NCI-H460 (cell line): ENCODE data around the gene TRIP13. TPM values are rescaled to one million over a fixed set of nuclear protein-coding genes. Genes with fewer than 3 reads are reported as not detected.

Source experiments
- DNase-seq: peaks from one replicate; pipeline ENCODE4 v3.0.0-alpha.2; 2016; ENCODE audit warnings: low read depth; ENCODE audit errors: extremely low read depth
- total RNA-seq: library from RNA; depleted of rRNA; stranded (reverse); fragments of >200 nt; shearing (Covaris generic); gene quantifications from 2 replicates; pipeline ENCODE4 v1.2.3, GENCODE V29; 2014

TRIP13 gene
- total RNA-seq, 1 experiment from 2014 or later, result 35.1 TPM

DNA sequence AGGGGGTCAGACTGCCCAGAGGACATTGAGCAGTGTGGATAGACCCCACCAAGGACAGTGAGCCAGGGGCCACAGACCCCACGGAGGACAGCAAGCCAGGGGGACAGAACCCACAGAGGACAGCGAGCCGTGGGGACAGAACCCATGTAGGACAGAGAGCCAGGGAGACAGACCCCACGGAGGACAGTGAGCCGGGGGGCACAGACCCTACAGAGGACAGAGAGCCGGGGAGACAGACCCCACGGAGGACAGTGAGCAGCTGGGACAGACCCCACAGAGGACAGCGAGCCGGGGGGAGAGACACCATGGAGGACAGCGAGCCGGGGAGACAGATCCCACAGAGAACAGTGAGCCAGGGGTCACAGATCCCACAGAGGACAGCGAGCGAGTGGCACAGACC is 38.5 kb upstream of the TRIP13 start:
- no peak for DNase-seq

DNA sequence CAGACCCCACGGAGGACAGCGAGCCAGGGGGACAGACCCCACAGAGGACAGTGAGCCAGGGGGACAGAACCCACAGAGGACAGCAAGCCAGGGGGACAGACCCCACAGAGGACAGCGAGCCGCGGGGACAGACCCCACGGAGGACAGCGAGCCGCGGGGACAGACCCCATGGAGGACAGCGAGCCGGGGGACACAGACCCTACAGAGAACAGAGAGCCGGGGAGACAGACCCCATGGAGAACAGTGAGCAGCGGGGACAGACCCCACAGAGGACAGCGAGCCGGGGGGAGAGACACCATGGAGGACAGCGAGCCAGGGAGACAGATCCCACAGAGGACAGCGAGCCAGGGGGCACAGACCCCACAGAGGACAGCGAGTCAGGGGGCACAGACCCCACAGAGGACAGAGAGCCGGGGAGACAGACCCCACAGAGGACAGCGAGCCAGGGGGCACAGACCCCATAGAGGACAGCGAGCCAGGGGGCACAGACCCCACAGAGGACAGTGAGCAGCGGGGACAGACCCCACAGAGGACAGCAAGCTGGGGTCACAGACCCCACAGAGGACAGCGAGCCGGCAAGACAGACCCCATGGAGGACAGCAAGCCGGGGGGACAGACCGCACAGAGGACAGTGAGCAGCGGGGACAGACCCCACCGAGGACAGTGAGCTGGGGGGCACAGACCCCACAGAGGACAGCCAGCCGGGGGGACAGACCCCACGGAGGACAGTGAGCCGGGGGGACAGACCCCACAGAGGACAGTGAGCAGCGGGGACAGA is 37.5 kb upstream of the TRIP13 start:
- no peak for DNase-seq

DNA sequence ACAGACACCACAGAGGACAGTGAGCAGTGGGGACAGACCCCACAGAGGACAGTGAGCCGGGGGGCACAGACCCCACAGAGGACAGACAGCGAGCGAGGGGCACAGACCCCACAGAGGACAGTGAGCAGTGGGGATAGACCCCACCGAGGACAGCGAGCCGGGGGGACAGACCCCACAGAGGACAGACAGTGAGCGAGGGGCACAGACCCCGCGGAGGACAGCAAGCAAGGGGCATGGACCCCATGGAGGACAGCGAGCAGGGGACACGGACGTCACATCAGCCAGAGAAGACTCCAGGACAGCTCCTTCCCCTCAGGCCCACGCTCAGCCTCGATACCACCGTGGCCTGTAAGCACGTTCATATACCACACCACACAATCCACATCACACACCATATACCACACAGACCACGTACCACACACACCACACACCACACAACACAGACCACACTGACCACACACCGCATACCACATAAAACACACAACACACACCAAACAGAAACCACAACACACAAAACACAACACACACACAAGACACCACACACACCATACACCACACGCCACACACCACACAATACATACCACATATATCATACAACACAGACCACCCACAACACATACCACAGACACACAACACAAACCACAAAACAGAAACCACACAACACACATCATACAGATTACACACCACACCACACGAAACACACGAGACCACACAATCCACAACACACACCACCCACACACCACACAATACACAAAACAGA is 36.7 kb upstream of the TRIP13 start:
- DNase-seq, result no peak

DNA sequence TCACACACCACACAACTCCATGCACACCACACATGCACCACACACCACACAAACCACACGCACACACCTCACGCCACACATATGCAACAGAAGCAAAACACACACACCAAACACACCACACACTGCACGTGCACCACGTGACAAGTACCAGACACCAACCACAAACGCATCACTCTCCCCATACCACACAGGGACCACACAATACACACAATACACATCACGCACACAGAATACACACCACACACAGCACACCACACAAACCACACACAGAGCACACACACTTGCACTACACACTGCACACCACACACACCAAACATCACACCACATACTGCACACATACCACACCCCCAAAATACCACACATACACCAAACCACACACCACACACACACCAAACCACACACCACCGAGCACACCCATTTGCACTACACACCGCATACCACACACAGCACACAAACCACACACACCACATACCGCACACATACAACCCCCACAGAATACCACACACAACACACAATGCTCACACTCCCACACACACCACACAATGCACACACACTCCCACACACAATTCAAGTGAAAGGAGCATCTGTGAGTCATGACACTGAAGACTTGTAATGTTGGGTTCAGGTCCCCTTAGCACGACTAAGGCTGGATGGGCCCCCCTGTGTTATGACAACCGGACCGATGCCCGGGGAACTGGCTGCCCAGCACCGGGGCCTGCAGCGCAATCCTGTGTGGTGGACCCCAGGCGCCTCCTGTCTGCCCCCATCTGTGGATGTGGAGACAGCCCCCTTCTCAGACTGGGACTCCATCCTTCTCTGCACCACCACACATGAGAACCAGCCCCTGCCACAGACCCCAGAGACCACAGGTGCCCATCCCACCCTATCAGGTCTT is 35.9 kb upstream of the TRIP13 start:
- DNase-seq, result no peak

DNA sequence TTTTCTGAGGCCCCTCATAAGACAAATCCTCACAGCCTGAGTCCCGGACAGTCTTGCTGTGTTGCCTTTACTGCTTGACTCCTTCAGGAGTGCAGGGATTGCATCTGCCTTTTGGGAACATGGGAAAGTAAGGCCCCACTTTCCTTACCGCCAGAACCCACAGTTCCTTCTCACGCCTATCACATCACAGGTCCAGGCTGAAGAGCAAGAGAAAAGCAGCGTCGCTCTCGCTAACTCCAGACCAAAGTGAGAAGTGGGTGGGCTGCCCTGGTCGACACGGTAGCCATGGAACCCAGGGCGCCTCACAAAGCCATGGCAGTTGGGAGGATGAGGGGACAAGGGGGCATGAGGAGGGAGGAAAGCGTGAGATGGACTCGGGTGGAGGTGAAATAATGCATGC is 34.0 kb upstream of the TRIP13 start:
- no peak for DNase-seq

DNA sequence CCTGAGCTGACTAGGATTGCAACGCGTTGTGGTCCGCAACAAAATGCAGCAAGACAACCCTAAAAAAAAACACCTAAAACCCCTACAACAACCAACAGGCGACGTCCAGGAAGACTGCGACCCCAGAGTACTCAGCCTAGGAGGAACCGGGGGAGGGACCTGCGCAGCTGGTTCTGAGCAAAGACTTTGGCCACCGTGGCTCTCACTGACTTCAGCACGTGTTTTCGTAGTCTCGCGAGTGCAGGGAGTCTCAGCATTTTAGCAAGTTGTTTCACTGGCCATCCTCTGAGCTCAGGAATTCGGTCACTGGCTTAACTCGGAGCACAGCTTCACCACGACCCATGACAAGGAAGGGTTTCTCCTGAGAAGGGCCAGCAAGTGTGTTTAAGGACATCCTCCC is 33.3 kb upstream of the TRIP13 start:
- DNase-seq, result no peak

DNA sequence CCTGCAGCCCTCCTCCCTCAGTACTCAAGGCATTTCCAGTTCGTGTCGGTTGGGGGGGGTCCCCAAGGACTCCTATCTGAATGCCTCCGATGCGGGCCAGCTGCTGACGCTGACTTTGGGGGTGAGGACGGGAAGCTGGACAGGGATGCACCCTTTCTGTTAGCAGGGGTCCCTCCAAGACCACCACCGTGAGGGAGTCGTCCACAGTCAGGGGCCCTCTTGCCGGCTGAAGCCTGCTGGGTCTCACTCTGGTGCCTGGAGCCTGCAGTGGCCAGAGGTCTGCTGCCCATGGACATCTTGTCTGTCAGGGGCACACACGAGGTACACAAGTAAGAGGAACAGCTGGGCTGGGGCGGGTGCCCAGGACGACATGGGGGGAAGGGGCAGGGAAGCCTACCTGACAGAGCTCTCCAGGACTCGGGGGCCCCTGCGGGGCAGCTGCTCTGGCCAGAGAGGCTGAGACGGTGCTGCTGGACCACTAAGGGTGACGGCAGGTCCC is 32.8 kb upstream of the TRIP13 start:
- DNase-seq, result no peak

DNA sequence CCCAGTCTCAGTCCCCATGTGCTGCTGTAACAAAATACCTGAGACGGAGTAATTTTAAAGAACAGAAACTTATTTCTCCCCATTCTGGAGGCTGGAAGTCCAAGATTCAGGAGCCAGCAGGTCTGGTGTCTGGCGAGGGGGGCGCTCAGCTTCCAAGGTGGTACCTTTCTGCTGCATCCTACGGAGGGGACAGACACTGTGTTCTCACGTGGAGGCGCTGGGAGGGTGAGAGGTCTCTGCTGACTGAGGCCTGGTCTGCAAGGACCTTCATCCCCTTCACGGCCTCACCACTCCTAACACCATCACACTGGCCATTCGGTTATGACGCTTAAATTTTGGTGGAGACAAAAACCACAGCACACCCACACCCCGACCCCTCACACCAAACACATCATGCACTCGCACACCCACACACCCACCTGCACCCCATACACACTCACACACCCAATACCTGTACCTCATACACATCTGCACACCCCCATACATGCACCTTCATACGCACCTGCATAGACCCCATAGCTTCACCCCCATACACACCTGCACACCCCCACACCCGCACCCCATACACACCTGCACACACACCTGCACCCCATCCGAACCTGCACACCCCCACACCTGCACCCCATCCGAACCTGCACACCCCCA is 32.1 kb upstream of the TRIP13 start:
- DNase-seq, result no peak

DNA sequence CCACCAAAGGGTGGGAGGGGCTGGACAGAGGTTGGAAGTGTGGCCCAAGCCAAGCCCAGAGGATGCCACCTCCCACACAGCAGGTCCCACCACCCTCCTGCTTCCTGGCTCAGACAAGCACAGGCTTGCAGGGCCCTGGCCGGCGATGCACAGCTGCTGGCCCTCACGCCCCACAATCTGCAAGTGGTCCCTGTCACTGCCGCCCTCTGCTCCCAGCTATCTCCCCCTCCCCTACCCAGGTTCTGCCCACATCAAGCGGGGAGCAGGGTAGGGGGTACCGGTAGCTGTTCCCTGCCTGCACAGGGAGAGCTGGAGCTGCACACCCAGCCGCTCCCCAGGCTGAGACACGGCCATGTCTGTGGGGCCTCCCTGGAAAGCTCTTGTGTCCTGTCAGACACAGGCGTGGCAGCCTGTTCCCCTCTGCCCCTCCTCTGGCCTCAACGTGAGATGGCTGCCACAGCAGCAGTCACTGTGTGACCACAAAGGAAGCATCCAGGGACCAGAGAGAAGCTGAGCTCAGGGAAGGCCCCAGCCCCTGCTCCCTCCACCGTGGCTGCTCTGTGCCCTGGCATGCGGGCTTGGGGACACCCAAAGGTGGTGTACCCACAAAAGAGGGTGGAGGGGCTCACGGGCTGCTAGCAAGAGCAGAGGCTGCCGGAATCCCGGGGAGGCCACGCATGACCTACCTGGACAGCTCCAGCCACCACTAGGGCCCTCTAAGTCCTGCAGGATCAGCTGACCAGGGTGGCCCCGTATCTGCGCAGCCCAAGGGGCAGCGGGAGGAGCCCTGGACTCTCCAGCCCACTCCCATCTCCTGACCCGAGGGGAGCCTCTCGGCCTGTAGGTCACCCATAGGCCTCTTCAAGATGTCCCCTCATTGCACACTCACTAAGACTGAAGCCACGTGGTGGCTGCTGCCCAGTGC is 31.0 kb upstream of the TRIP13 start:
- no peak for DNase-seq

DNA sequence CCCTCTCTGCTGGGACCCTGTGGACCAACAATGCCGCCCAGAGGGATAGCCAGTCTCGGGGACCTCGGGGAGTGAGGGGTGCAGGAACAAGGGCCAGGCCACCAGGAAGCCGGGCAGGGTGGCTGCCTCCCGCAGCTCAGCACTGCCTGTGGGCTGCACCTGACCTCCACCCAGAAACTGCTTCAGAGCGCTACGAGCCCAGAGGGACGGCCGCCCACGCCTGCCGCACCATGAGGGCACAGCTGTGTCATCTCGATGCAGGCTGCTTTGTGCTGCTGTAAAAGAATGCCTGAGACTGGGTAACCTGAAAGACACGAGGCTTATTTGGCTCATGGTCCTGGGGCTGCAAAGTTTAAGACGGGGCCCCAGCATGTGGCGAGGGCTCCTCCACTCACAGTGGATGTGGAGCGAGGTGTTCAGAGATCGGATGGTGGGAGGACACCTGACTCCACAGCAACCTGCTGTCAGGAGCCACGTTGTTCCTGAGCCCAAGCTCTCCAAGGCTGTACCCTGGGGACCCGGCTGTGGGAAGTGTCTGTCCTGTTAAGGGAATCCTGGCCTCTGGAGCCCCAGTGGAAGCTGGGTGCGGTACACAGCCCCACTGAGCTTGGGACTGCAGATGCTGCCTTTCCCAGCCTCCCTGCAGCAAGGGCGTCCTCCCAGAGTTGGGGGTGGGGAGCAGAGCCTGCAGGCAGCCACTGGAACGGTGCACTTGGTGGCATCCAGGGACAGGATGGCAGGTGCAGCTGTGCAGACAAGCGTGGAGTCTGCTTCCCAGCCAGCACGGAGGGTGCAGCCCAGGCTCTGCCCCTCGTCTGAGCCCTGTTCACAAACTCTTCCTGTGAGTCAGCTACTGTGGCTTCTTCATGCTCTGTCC is 30.1 kb upstream of the TRIP13 start:
- no peak for DNase-seq

DNA sequence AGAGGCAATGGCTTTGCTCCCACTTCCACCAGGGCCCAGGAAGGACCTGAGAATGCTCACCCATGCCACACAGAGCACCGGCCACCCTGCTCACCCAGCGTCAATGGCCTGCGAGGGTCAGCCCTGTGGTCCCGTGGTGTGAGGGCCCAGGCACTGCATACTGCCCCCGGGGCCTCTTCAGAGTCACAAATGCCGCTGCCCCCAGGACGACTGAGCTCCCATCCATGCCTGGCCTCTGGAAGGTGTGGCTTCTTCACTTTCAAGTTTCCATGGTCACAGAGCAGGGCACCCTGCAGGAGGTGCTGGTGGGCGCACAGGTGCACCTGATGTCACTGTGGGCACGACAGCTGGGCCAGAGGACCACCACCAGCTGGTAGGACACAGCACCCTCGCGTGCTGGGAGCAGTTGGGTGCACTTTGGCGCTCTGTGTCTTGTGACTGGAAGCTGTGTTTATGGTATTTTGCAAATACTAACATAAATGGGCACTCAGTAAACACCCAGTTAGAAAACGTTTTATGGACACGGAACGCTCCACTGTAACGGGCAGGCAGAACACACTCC is 29.4 kb upstream of the TRIP13 start:
- DNase-seq, result no peak

DNA sequence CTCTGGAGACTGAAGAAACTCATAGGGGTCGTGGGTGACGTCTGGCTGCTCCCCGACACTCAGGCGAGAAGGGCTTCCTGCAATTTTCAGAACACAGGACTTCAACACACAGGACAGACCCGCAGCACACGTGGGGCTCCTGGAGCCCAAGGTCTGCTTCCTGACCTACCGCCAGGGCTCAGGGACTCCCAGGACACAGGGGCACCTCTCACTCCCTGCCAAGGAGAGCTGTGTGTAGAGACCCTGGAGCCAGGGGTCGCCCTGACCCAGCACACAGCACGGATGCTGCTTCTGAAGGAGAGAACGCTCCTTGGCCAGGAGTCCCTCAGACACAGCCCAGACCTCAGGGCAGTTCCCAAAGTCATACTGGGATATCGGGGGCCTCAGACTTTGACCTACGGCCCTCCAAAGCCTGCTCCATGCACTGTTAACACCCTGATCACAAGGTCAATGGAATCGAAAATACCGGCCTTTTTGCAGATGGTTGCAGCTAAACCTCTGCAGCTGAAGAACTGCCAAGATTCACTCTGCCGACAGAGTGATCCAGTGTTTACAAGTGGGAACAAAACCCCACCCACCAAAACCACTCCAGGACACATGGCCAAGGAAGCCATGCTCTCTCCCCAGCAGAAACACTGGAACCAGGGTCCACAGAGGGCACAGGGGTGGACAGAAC is 28.1 kb upstream of the TRIP13 start:
- no peak for DNase-seq

DNA sequence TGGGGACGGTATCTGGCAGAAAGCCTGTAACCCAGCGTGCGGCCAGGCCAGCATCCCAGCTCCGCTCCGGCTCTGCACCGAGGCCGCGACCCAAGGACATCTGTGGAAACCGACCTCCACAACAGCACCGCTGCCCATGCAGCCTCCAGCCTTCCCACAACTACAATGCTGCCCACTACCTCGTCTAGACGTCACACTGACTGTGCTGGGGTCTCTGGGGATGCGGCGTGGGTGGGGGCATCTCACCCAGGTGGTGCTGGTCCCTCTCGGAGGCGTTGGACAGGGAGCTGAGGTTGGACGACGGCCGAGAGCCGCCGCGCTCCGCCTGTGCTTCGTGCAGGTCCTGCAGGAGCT is 27.5 kb upstream of the TRIP13 start:
- no peak for DNase-seq

DNA sequence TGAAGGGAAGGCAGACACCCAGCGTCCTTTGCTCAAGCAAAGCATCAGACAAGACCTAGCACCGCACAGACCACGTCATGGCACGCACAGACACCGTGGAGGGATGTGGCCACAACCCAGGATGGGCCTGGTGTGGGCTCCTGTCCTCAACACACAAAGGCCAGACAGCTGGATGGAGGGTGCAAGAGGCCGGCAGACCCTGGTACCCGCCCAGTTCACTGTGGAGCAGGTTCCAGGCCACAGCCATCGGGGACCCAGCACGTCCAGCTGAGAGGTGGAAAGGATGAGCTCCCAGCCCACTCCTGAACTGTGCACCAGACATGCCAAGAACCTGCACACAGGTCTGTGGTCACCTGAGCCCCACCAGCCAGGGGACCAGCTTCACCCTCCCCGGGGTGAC is 26.9 kb upstream of the TRIP13 start:
- DNase-seq, result no peak

DNA sequence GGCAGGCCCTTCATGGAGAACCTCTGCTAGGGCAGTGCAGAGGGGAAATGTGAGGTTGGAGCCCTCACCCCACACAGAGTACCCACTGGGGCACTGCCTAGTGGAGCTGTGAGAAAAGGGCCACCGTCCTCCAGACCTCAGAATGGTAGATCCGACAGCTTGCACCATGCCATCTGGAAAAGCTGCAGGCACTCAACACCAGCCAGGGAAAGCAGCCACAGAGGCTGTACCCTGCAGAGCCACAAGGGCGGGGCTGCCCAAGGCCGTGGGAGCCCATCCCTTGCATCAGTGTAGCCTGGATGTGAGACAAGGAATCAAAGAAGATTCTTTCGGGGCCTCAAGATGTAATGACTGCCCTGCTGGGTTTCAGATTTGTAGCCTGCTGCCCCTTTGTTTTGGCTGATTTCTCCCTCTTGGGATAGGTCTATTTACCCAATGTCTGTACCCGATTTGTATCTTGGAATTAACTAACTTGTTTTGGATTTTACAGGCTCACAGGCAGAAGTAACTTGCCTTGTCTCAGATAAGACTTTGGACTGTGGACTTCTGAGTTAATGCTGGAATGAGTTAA is 25.3 kb upstream of the TRIP13 start:
- DNase-seq, result no peak

DNA sequence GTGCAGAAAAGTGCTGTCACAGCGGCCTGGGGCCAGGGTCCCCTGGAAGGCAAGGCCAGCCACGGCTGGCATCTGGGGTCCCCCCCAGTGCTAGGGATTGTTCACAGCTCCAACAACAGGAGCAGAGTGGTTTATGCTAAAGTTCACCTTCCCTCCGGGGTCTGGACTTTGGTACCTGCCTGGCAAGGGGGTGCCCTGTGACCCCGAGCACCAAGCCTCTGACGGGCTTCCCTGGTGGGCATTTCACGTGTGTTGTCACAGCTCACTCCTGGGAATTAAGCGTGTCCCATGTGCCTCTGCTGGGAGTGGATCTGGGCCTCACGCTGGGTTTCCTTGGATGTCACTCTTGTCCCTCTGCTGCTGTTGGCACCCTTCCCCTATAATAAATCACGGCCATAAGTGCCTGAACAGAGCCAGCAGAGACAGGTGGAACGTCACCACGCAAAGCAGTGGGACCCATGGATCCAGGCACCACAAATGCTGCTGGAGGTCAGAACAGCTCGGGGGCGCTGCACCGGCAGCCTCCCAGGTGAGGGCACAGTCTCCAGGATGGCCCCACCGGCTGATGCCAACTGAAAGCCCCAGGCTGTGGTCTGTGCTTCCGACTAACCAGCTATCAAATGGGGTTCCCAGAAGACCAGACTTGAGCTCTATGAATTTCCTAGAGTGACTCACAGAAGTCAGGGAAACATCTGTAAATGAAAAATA is 24.1 kb upstream of the TRIP13 start:
- no peak for DNase-seq

DNA sequence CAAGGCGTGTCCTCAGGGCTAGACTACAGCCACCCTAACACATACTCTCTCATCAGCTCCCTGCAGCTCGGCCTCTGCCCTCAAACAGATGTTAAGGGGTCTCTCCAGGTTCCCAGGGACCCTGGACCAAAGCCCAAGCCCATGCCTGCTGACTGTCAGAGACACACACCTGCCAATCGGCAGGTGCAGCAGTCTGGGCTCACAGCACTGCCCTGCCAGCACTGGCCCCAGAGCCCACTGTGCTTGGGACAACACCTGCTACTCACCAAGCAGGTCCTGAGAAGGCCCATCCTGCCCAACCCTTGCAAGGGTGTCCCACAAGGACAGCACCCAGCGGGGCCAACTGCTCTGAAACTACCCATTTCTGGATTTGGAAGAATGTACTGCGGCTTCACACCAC is 21.7 kb upstream of the TRIP13 start:
- no peak for DNase-seq
